HepG2 (cell line): ENCODE measurements around the gene ZNF687. TPM values are rescaled to one million over a fixed set of nuclear protein-coding genes. Genes with fewer than 3 reads are reported as not detected.

ENCODE experiments used
- ARNTL ChIP-seq: sonication (generic); formaldehyde crosslinking; IDR thresholded peaks from 2 replicates; pipeline ENCODE4 v1.4.0; 2020; ENCODE audit warnings: mild to moderate bottlenecking, missing genetic modification reagents
- BORCS8-MEF2B ChIP-seq: sonication (generic); formaldehyde crosslinking; IDR thresholded peaks from 2 replicates; pipeline ENCODE4 v1.8.0; 2022; ENCODE audit warnings: mild to moderate bottlenecking, missing genetic modification reagents
- CEBPB ChIP-seq: IDR thresholded peaks from 2 replicates; pipeline ENCODE4 v1.6.1; 2011; ENCODE audit warnings: low read depth, low read length, improper control_type of control experiment, borderline replicate concordance
- DRAP1 ChIP-seq: IDR thresholded peaks from 2 replicates; pipeline ENCODE4 v1.6.1; 2016; ENCODE audit warnings: missing genetic modification reagents, missing compliant biosample characterization
- ELF3 ChIP-seq: IDR thresholded peaks from 2 replicates; pipeline ENCODE4 v1.6.1; 2016; ENCODE audit warnings: missing genetic modification reagents, missing compliant biosample characterization
- HNRNPLL ChIP-seq: fragments of 200-400 bp; formaldehyde crosslinking; IDR thresholded peaks from 2 replicates; pipeline ENCODE4 v1.6.1; 2017; ENCODE audit warnings: mild to moderate bottlenecking, low read depth, low read length; ENCODE audit not compliant: poor library complexity, severe bottlenecking
- IRX3 ChIP-seq: sonication (generic); formaldehyde crosslinking; IDR thresholded peaks from 2 replicates; pipeline ENCODE4 v1.8.1; 2023; ENCODE audit warnings: mild to moderate bottlenecking, low read depth, missing genetic modification reagents, borderline replicate concordance
- LCORL ChIP-seq, 2 experiments: fragments of 450-650 bp in 1 of 2; sonication (generic) in 1 of 2; formaldehyde crosslinking in 1 of 2; IDR thresholded peaks; 2 replicates each; pipeline versions ENCODE4 v1.5.0 to v1.6.1; 2017 to 2020; ENCODE audit warnings: antibody characterized with exemption in 1 of 2, missing genetic modification reagents in 1 of 2
- MAZ ChIP-seq, 2 experiments: sonication (generic) in 1 of 2; formaldehyde crosslinking in 1 of 2; IDR thresholded peaks; 2 replicates each; pipeline versions ENCODE4 v1.5.0 to v1.6.1; 2012 to 2020; ENCODE audit warnings: low read depth in 2 of 2, mild to moderate bottlenecking in 2 of 2, borderline replicate concordance in 1 of 2, improper control_type of control experiment in 1 of 2, low read length in 1 of 2, missing genetic modification reagents in 1 of 2, moderate library complexity in 1 of 2
- MTA3 ChIP-seq: sonication (generic); formaldehyde crosslinking; IDR thresholded peaks from 2 replicates; pipeline ENCODE4 v1.4.0; 2020; ENCODE audit warnings: missing genetic modification reagents
- NFATC3 ChIP-seq: sonication (generic); formaldehyde crosslinking; IDR thresholded peaks from 2 replicates; pipeline ENCODE4 v1.5.1; 2020; ENCODE audit warnings: mild to moderate bottlenecking, missing genetic modification reagents
- POLR2G ChIP-seq: fragments of 200-400 bp; formaldehyde crosslinking; IDR thresholded peaks from 2 replicates; pipeline ENCODE4 v1.6.1; 2018; ENCODE audit warnings: mild to moderate bottlenecking, low read depth, low read length, moderate library complexity
- RBFOX2 ChIP-seq: fragments of 200-400 bp; formaldehyde crosslinking; IDR thresholded peaks from 2 replicates; pipeline ENCODE4 v1.6.1; 2017; ENCODE audit warnings: low read depth, mild to moderate bottlenecking, low read length
- RORA ChIP-seq: sonication (generic); formaldehyde crosslinking; IDR thresholded peaks from 2 replicates; pipeline ENCODE4 v1.5.0; 2020; ENCODE audit warnings: mild to moderate bottlenecking, missing genetic modification reagents, moderate library complexity
- SIX4 ChIP-seq: sonication (generic); formaldehyde crosslinking; IDR thresholded peaks from 2 replicates; pipeline ENCODE4 v1.4.0; 2020; ENCODE audit warnings: missing genetic modification reagents
- SMAD1 ChIP-seq: sonication (generic); formaldehyde crosslinking; IDR thresholded peaks from 2 replicates; pipeline ENCODE4 v1.4.0; 2020; ENCODE audit warnings: missing genetic modification reagents, low read depth, mild to moderate bottlenecking, borderline replicate concordance
- SYNCRIP ChIP-seq: fragments of 200-400 bp; formaldehyde crosslinking; IDR thresholded peaks from 2 replicates; pipeline ENCODE4 v1.6.1; 2018; ENCODE audit warnings: mild to moderate bottlenecking, low read depth, low read length; ENCODE audit not compliant: insufficient read depth
- YY1 ChIP-seq: IDR thresholded peaks from 2 replicates; pipeline ENCODE4 v1.6.1; 2011; ENCODE audit warnings: low read length, low read depth, moderate library complexity, mild to moderate bottlenecking; ENCODE audit not compliant: insufficient read depth, insufficient replicate concordance
- ZC3H4 ChIP-seq: sonication (generic); formaldehyde crosslinking; IDR thresholded peaks from 2 replicates; pipeline ENCODE4 v1.4.0; 2020; ENCODE audit warnings: missing genetic modification reagents, borderline replicate concordance
- ZKSCAN8 ChIP-seq: IDR thresholded peaks from 2 replicates; pipeline ENCODE4 v1.6.1; 2016; ENCODE audit warnings: borderline replicate concordance, missing genetic modification reagents, missing compliant biosample characterization
- ZMYM3 ChIP-seq: sonication (generic); formaldehyde crosslinking; IDR thresholded peaks from 2 replicates; pipeline ENCODE4 v1.5.1; 2020; ENCODE audit warnings: mild to moderate bottlenecking, missing genetic modification reagents
- ZNF564 ChIP-seq: sonication (generic); formaldehyde crosslinking; IDR thresholded peaks from 2 replicates; pipeline ENCODE4 v1.8.1; 2023; ENCODE audit warnings: mild to moderate bottlenecking, missing genetic modification reagents
- ZNF605 ChIP-seq: sonication (generic); formaldehyde crosslinking; IDR thresholded peaks from 2 replicates; pipeline ENCODE4 v1.8.0; 2022; ENCODE audit warnings: mild to moderate bottlenecking, missing genetic modification reagents
- ZNF614 ChIP-seq: IDR thresholded peaks from 2 replicates; pipeline ENCODE4 v1.6.1; 2018; ENCODE audit warnings: missing biosample characterization, missing genetic modification reagents, inconsistent platforms, borderline replicate concordance
- ZNF766 ChIP-seq: sonication (generic); formaldehyde crosslinking; IDR thresholded peaks from 2 replicates; pipeline ENCODE4 v1.5.0; 2020; ENCODE audit warnings: missing genetic modification reagents, borderline replicate concordance
- ZNF781 ChIP-seq: sonication (generic); formaldehyde crosslinking; IDR thresholded peaks from 2 replicates; pipeline ENCODE4 v1.5.1; 2020; ENCODE audit warnings: borderline replicate concordance, mild to moderate bottlenecking, missing genetic modification reagents; ENCODE audit errors: not compliant biosample characterization
- polyA plus RNA-seq, 8 experiments: library from polyadenylated mRNA; depleted of rRNA in 3 of 8; stranded (reverse) in 7 of 8; unstranded in 1 of 8; fragments of >200 nt; fragmentation: Illumina TruSeq in 4 of 8; extraction: Trizol in 4 of 8; gene quantifications; 2 replicates each; pipeline versions ENCODE4 v1.2.1 to v1.2.3, GENCODE V29; 2011 to 2016; ENCODE audit warnings: low read depth in 4 of 8, missing spikeins in 1 of 8, mixed read lengths in 1 of 8; ENCODE audit not compliant: insufficient read depth in 1 of 8
- total RNA-seq, 5 experiments: library from RNA; depleted of rRNA; stranded (reverse); fragments of >200 nt; fragmentation: Illumina TruSeq; extraction: Trizol; gene quantifications; 2 replicates each; pipeline ENCODE4 v1.2.3, GENCODE V29; 2016; ENCODE audit warnings: low read depth in 1 of 5
- TF ChIP-seq, protein P1 (sequence below): sonication (generic); formaldehyde crosslinking; IDR thresholded peaks from 2 replicates; pipeline ENCODE4 v1.4.0; 2020; ENCODE audit warnings: mild to moderate bottlenecking, missing genetic modification reagents
- TF ChIP-seq, protein P2 (sequence below): sonication (generic); formaldehyde crosslinking; IDR thresholded peaks from 2 replicates; pipeline ENCODE4 v1.4.0; 2020; ENCODE audit warnings: missing genetic modification reagents

ZNF687 gene
- total and polyA plus RNA-seq, 2 of the 13 experiments (the other 11 are each of a cell fraction or from before 2014, with no cell fraction given): 14.1 to 16.5 TPM

GRCh38 chr1:151327223-151327902 is 45.3 kb downstream of the ZNF687 start, which contains the start of gene PI4KB (continued):
- TF ChIP-seq HNRNPLL: peak; percentile 51
- TF ChIP-seq MAZ (IDR thresholded peaks at IDR 0.05; ENCODE audit: borderline replicate concordance, low read depth, low read length): no peak
- no peak for TF ChIP-seq MAZ (CRISPR knock-in tag; IDR thresholded peaks at IDR 0.05; ENCODE audit: low read depth)
- TF ChIP-seq SYNCRIP: no peak
- peak; percentile 80 for TF ChIP-seq DRAP1 (CRISPR knock-in tag)
- no peak; the same call in 1 of the 2 replicates for TF ChIP-seq ELF3 (CRISPR knock-in tag)
- 0 out of 2 replicates have a peak, but pooled peaks have one; percentile 2 for TF ChIP-seq ARNTL (CRISPR knock-in tag)
- TF ChIP-seq LCORL (IDR thresholded peaks at IDR 0.05): no peak
- 0 out of 2 replicates have a peak, but pooled peaks have one; percentile 14 for TF ChIP-seq LCORL (CRISPR knock-in tag; IDR thresholded peaks at IDR 0.05)
- TF ChIP-seq CEBPB: no peak
- TF ChIP-seq, protein P1, sequence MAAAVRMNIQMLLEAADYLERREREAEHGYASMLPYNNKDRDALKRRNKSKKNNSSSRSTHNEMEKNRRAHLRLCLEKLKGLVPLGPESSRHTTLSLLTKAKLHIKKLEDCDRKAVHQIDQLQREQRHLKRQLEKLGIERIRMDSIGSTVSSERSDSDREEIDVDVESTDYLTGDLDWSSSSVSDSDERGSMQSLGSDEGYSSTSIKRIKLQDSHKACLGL (CRISPR knock-in tag): 0 out of 2 replicates have a peak, but pooled peaks have one; percentile 18
- peak; percentile 66 for TF ChIP-seq YY1
- TF ChIP-seq SIX4 (CRISPR knock-in tag): no peak
- no peak for TF ChIP-seq SMAD1 (CRISPR knock-in tag)
- TF ChIP-seq IRX3 (CRISPR knock-in tag): no peak
- no peak for TF ChIP-seq RORA (CRISPR knock-in tag)
- TF ChIP-seq ZNF605 (CRISPR knock-in tag): 0 out of 2 replicates have a peak, but pooled peaks have one; percentile 27
- peak; percentile 78 for TF ChIP-seq RBFOX2
- TF ChIP-seq ZKSCAN8: no peak
- no peak for TF ChIP-seq ZNF614 (CRISPR knock-in tag)
- 0 out of 2 replicates have a peak, but pooled peaks have one; percentile 70 for TF ChIP-seq ZNF564 (CRISPR knock-in tag)
- TF ChIP-seq POLR2G: peak; percentile 79
- no peak for TF ChIP-seq ZMYM3 (CRISPR knock-in tag)
- TF ChIP-seq ZNF781 (CRISPR knock-in tag): no peak
- TF ChIP-seq, protein P2, sequence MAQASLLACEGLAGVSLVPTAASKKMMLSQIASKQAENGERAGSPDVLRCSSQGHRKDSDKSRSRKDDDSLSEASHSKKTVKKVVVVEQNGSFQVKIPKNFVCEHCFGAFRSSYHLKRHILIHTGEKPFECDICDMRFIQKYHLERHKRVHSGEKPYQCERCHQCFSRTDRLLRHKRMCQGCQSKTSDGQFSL: peak; percentile 63
- TF ChIP-seq BORCS8-MEF2B (CRISPR knock-in tag): no peak
- no peak for TF ChIP-seq NFATC3 (CRISPR knock-in tag)
- no peak for TF ChIP-seq ZC3H4
- no peak for TF ChIP-seq ZNF766 (CRISPR knock-in tag)
- TF ChIP-seq MTA3: no peak
